ENCODE results near the gene ABLIM3.

DNA sequence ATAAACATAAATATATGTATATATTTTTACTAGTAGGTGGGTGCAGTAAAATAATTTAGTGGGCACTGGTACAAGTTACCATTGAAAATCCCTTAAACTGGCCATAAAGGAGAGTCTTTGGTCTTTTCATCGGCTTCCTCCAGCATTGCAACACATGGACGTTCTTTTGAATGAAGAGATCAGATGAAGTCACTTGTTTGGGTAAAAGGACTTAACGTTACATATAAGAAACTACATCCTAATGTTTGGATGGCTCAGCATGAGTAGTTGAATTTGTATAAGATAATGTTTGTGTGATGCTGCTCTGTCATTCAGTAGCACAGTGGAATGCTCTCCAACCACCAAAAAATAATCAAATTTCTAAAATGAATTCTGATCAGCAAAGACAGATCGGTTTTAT is 161.9 kb downstream of the ABLIM3 start:
- TF ChIP-seq, protein P1, sequence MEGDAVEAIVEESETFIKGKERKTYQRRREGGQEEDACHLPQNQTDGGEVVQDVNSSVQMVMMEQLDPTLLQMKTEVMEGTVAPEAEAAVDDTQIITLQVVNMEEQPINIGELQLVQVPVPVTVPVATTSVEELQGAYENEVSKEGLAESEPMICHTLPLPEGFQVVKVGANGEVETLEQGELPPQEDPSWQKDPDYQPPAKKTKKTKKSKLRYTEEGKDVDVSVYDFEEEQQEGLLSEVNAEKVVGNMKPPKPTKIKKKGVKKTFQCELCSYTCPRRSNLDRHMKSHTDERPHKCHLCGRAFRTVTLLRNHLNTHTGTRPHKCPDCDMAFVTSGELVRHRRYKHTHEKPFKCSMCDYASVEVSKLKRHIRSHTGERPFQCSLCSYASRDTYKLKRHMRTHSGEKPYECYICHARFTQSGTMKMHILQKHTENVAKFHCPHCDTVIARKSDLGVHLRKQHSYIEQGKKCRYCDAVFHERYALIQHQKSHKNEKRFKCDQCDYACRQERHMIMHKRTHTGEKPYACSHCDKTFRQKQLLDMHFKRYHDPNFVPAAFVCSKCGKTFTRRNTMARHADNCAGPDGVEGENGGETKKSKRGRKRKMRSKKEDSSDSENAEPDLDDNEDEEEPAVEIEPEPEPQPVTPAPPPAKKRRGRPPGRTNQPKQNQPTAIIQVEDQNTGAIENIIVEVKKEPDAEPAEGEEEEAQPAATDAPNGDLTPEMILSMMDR (IDR thresholded peaks at IDR 0.05) = no peak
- no peak for TF ChIP-seq POLR2A (IDR thresholded peaks at IDR 0.05)
- no peak for TF ChIP-seq EP300 (IDR thresholded peaks at IDR 0.05; ENCODE audit: low read depth)
- no peak for TF ChIP-seq POLR2AphosphoS5 (IDR thresholded peaks at IDR 0.05)

Measured in transverse colon (tissue), 4 donors.